T-helper 1 cell treated with Interleukin-12 subunit alpha and Interleukin-12 subunit beta and Interleukin-4 antibody, amounts not matched to agents 30 μg/mL and 1 μg/mL, for 36 hours (primary cell): ENCODE results near the gene BEND3.
A peak's percentile ranks its signal among the peaks of the same experiment; 100 is the strongest.
"Not testable (repeated sequence)": the region's sequence is repeated elsewhere in the genome, so short reads cannot be mapped to it uniquely, and the experiment has no call there.

Source experiments
- H3K27ac Mint-ChIP-seq: one replicate; pipeline ENCODE4 v1.8.0; 2021; ENCODE audit warnings: mild to moderate bottlenecking, mixed read lengths
- H3K27me3 Mint-ChIP-seq: one replicate; pipeline ENCODE4 v1.8.0; 2021; ENCODE audit warnings: low read depth, mixed read lengths
- H3K36me3 Mint-ChIP-seq: one replicate; pipeline ENCODE4 v1.8.0; 2021; ENCODE audit warnings: low read depth, mixed read lengths
- H3K4me1 Mint-ChIP-seq: one replicate; pipeline ENCODE4 v1.8.0; 2021; ENCODE audit warnings: low read depth, mixed read lengths
- H3K4me3 Mint-ChIP-seq: one replicate; pipeline ENCODE4 v1.8.0; 2021; ENCODE audit warnings: mild to moderate bottlenecking, moderate library complexity, mixed read lengths
- H3K9me3 Mint-ChIP-seq: one replicate; pipeline ENCODE4 v1.8.0; 2021; ENCODE audit warnings: mixed read lengths

The BEND3 gene

GRCh38 chr6:107114926-107115694 is at the start of gene BEND3:
BEND3 (minus strand) TSS chr6:107115515; CDS start chr6:107099285, 16,230 bp downstream.
- no peaks in the 10 kb centered on the region for H3K9me3 Mint-ChIP-seq
- H3K4me1 Mint-ChIP-seq = peaks cover 14% of the 10 kb centered on the region
- H3K36me3 Mint-ChIP-seq = no peaks in the 10 kb centered on the region
- H3K4me3 Mint-ChIP-seq = peak within 1 kb of the TSS; percentile 78
- no peak within 1 kb of the TSS for H3K27ac Mint-ChIP-seq
- H3K27me3 Mint-ChIP-seq = peaks cover 20% of the 10 kb centered on the region

DNA sequence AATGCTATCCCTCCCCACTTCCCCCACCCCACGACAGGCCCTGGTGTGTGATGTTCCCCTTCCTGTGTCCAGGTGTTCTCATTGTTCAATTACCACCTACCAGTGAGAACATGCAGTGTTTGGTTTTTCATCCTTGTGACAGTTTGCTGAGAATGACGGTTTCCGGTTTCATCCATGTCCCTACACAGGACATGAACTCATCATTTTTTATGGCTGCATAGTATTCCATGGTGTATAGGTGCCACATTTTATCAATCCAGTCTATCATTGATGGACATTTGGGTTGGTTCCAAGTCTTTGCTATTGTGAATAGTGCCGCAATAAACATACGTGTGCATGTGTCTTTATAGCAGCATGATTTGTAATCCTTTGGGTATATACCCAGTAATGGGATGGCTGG is 49.0 kb upstream of the BEND3 start:
- H3K36me3 Mint-ChIP-seq, H3K27ac Mint-ChIP-seq, H3K9me3 Mint-ChIP-seq: not testable (repeated sequence)

GRCh38 chr6:107161521-107161920 is 46.2 kb upstream of the BEND3 start:
- Mint-ChIP-seq H3K9me3 (no peaks in the 10 kb centered on the region), H3K36me3 (no peaks in the 10 kb centered on the region), H3K27me3 (no peaks in the 10 kb centered on the region), H3K27ac (no peak overlapping the region), H3K4me3 (no peak overlapping the region), H3K4me1 (no peaks in the 10 kb centered on the region)

More for the DNA sequence above, 49.0 kb upstream of the BEND3 start:
- not testable (repeated sequence) for H3K4me3 Mint-ChIP-seq, H3K27me3 Mint-ChIP-seq, H3K4me1 Mint-ChIP-seq

GRCh38 chr6:107156617-107157016 is 41.3 kb upstream of the BEND3 start:
- no peaks in the 10 kb centered on the region for H3K9me3 Mint-ChIP-seq
- H3K4me1 Mint-ChIP-seq = no peaks in the 10 kb centered on the region
- no peak overlapping the region for H3K4me3 Mint-ChIP-seq
- H3K36me3 Mint-ChIP-seq = no peaks in the 10 kb centered on the region
- H3K27me3 Mint-ChIP-seq = no peaks in the 10 kb centered on the region
- no peak overlapping the region for H3K27ac Mint-ChIP-seq

DNA sequence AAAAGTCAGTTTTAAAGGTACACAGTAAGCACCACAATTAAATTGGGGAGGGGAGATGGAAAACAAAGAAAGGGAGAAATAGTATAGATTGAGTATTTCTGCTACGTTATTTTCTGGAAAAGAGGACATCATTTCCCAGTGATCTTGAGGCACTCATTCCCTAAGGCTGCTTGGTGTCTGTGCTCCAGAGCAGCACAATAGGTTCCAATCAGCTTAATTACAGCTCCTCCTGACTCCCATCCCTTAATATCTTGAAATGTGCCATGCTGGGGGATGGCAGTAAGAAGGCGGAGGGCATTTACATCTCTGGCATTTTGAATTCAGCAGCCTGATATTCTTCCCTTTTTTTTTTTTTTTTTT is 39.5 kb upstream of the BEND3 start:
- H3K9me3 Mint-ChIP-seq = no peaks in the 10 kb centered on the region

GRCh38 chr6:107154131-107154800 is 39.0 kb upstream of the BEND3 start:
- Mint-ChIP-seq H3K36me3 (no peaks in the 10 kb centered on the region), H3K27me3 (no peaks in the 10 kb centered on the region), H3K4me3 (no peak overlapping the region), H3K27ac (no peak overlapping the region), H3K4me1 (no peaks in the 10 kb centered on the region), H3K9me3 (no peaks in the 10 kb centered on the region)

More for the DNA sequence above, 39.5 kb upstream of the BEND3 start:
- no peaks in the 10 kb centered on the region for H3K36me3 Mint-ChIP-seq
- H3K4me3 Mint-ChIP-seq = no peak overlapping the region
- H3K27me3 Mint-ChIP-seq = no peaks in the 10 kb centered on the region
- H3K27ac Mint-ChIP-seq = no peak overlapping the region
- H3K4me1 Mint-ChIP-seq = no peaks in the 10 kb centered on the region

DNA sequence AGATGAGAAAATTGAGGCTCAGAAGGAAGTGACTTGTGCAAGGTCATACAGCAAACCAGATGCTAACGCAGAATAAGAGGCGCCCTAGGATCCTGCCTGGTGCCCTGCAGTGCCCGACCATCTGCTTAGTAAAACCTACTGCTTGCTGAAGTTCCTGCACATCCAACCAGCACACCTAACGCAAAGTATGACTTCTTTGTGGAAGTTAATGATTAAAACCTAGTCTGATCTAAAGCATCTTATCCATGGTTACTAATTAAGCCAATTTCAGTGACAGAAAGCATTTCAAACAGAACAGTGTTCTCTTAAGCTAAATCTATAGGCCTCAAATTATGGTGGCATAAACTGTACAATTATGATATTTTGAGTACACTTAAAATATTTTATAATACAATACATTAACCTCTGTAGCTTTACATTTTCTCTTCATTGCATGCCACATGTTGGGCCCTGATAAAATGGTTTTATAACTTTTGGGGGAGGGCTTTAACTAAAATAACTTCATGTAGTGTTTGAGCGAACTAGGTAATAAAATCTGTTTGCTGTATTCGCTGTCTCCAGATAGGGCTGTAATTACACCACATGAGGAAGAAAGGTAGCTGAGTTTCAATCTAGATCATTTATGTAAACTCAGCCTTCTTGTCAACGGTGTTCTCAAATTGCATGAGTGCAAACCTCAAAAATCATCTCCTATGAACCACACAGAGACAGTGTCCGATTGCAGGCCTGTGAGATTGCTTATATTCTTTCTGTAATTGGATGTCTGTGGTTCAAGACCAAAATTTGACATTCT is 37.5 kb upstream of the BEND3 start:
- Mint-ChIP-seq H3K9me3 (no peaks in the 10 kb centered on the region), H3K27me3 (no peaks in the 10 kb centered on the region), H3K4me3 (no peak overlapping the region), H3K27ac (no peak overlapping the region), H3K4me1 (no peaks in the 10 kb centered on the region), H3K36me3 (no peaks in the 10 kb centered on the region)

GRCh38 chr6:107144666-107145065 is 29.4 kb upstream of the BEND3 start:
- no peak overlapping the region for H3K27ac Mint-ChIP-seq
- no peak overlapping the region for H3K4me3 Mint-ChIP-seq
- H3K9me3 Mint-ChIP-seq = no peaks in the 10 kb centered on the region
- no peaks in the 10 kb centered on the region for H3K27me3 Mint-ChIP-seq
- no peaks in the 10 kb centered on the region for H3K36me3 Mint-ChIP-seq
- no peaks in the 10 kb centered on the region for H3K4me1 Mint-ChIP-seq

DNA sequence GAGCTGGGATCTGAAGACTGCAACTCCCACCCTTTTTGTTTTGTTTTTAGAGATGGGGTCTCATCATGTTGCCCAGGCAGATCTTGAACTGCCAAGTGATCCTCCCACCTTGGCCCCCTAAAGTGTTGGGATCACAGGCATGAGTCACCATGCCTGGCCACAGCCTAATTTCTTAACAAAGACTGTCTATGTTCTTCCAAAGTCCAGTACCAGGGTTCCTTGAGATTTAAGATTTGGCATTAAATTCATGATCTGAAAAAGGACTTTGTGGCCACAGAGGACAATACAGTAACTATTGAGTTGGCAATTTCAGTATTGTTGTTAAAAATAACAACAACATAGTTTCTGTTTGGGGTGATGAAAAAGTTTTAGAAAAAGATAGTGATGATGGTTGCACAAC is 28.7 kb upstream of the BEND3 start:
- Mint-ChIP-seq H3K36me3 (no peaks in the 10 kb centered on the region), H3K4me3 (no peak overlapping the region), H3K27me3 (no peaks in the 10 kb centered on the region), H3K9me3 (no peaks in the 10 kb centered on the region), H3K27ac (no peak overlapping the region), H3K4me1 (no peaks in the 10 kb centered on the region)

DNA sequence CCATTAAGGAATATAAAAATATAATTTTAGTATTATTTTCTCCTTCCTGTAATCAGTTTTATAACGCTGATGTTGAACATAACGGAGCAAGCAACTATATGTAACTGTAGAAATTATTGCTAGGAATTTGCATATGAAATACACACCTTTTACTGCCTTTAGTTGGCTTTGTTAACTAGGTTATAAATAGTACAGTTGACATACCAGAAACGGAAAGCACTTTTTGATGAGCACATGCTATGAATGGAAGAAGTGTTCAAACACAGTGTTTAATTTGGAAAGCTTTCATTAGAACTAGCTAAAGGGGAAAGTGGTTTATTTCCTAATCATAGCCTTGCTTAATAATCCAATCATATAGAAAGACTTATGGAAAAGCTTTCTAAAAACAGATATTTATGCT is 25.3 kb upstream of the BEND3 start:
- Mint-ChIP-seq H3K9me3 (no peaks in the 10 kb centered on the region), H3K27ac (no peak overlapping the region), H3K4me3 (no peak overlapping the region), H3K4me1 (no peaks in the 10 kb centered on the region), H3K36me3 (no peaks in the 10 kb centered on the region), H3K27me3 (no peaks in the 10 kb centered on the region)

GRCh38 chr6:107136324-107136723 is 21.0 kb upstream of the BEND3 start:
- H3K27ac Mint-ChIP-seq, H3K27me3 Mint-ChIP-seq, H3K4me3 Mint-ChIP-seq, H3K4me1 Mint-ChIP-seq, H3K36me3 Mint-ChIP-seq, H3K9me3 Mint-ChIP-seq: not testable (repeated sequence)

DNA sequence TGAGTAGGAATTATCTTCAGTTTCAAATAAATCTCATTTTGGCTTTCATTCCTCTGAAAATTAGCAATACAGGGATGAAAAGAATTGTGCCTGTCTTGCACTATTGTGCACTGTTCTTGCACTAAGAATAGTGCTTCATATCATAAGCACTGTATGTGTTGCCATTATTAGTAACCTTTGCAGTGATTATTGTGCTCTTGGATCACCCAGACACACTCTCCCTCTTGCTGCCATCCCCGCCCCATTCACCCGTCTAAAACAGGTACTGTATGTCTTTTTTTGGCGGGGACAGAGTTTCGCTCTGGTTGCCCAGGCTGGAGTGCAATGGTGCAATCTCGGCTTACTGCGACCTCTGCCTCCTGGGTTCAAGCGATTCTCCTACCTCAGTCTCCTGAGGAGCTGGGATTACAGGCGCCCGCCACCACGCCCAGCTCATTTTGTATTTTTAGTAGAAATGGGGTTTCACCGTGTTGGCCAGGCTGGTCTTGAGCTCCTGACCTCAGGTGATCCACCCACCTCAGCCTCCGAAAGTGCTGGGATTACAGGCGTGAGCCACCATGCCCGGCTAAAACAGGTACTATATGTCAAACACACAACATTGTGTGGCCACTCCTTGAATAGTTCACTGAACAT is 19.8 kb upstream of the BEND3 start:
- H3K36me3 Mint-ChIP-seq, H3K27me3 Mint-ChIP-seq, H3K9me3 Mint-ChIP-seq, H3K4me3 Mint-ChIP-seq, H3K4me1 Mint-ChIP-seq, H3K27ac Mint-ChIP-seq: not testable (repeated sequence)

DNA sequence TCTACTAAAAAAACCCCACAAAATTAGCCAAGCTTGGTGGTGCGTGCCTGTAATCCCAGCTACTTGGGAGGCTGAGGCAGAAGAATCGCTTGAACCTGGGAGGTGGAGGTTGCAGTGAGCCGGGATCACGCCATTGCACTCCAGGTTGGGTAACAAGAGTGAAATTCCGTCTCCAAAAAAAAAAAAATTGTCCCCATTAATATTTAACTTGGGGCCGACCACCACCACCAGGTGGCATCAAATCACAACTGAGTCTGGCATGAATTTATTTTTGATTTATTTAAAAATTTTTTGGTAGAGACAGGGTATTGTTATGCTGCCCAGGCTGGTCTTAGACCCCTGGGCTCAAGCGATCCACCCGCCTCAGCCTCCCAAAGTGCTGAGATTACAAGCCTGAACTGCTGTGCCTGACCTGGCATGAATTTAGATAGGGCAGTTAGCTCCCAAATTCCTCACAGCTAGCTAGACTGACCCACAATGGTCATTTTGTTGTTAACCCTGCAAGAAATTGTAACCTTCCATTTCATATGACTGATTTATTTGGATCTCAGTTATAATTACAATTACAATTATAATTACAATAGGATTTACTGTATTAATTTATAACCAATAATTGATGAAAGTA is 17.1 kb upstream of the BEND3 start:
- Mint-ChIP-seq H3K36me3 (no peaks in the 10 kb centered on the region), H3K27me3 (peaks cover 5% of the 10 kb centered on the region)

DNA sequence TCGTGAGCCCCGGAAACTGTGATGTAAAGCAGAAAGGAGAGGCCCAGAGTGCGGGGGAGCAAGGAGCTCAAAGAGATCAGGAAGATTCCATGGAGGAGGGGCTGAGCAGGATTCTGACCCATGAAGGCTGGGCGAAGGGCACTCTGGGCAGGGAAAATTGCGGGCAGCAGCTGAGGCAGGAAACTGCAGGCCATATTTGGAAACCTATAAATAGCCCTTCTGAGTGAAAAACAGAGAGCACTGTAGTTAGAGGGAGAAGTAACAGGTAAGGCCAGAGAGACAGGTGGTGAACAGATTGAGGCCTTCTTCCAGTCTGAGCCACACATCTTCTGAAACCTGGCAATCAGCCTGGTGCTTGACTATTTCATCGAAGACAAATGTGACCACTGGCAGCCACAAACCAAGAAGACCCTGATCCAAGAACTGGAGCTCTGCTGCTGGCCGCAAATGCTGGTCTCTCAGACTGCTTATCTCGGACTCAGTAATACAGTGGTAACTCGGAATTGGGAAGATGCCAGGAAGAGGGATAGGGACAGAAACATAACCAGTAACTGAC is 14.1 kb upstream of the BEND3 start:
- no peak overlapping the region for H3K27ac Mint-ChIP-seq
- H3K4me3 Mint-ChIP-seq = no peak overlapping the region
- no peaks in the 10 kb centered on the region for H3K36me3 Mint-ChIP-seq
- no peaks in the 10 kb centered on the region for H3K9me3 Mint-ChIP-seq
- peaks cover 5% of the 10 kb centered on the region for H3K27me3 Mint-ChIP-seq
- peaks cover 3% of the 10 kb centered on the region for H3K4me1 Mint-ChIP-seq

More for the DNA sequence above, 17.1 kb upstream of the BEND3 start:
- Mint-ChIP-seq H3K9me3 (no peaks in the 10 kb centered on the region), H3K27ac (no peak overlapping the region), H3K4me1 (no peaks in the 10 kb centered on the region), H3K4me3 (no peak overlapping the region)
